WTC11 (cell line): Measurements from ENCODE around the gene KDM4C. TPM values are rescaled to one million over a fixed set of nuclear protein-coding genes. Genes with fewer than 3 reads are reported as not detected.

Source experiments
- ATAC-seq: fragments of 200-7000 bp; cut with Tn5 transposase; 2 replicates; pipeline ENCODE4 v1.10.0; 2021; ENCODE audit warnings: mild to moderate bottlenecking, moderate library complexity
- CTCF ChIA-PET: fragments of 300-600 bp; sonication (Branson Sonifier 250); formaldehyde crosslinking; loops from one replicate; lab custom pipeline; 2021; ENCODE audit warnings: antibody characterized with exemption; lab: Charles Lee
- POLR2A ChIA-PET: fragments of 350-600 bp; sonication (Branson Sonifier 250); formaldehyde crosslinking; loops from one replicate; lab custom pipeline; 2021; ENCODE audit warnings: antibody characterized with exemption; lab: Charles Lee
- DNase-seq: peaks from one replicate; pipeline ENCODE4 v3.0.0; 2021; ENCODE audit warnings: low spot score
- H3K27ac Mint-ChIP-seq: 2 replicates; pipeline ENCODE4 v1.8.0; 2021; ENCODE audit warnings: mixed read lengths
- H3K27me3 Mint-ChIP-seq: 2 replicates; pipeline ENCODE4 v1.8.0; 2021; ENCODE audit warnings: low read depth, mild to moderate bottlenecking, moderate library complexity, mixed read lengths
- H3K36me3 Mint-ChIP-seq: 2 replicates; pipeline ENCODE4 v1.8.0; 2021; ENCODE audit warnings: mixed read lengths
- H3K4me1 Mint-ChIP-seq: 2 replicates; pipeline ENCODE4 v1.8.0; 2022; ENCODE audit warnings: mixed read lengths
- H3K4me3 Mint-ChIP-seq: 2 replicates; pipeline ENCODE4 v1.8.0; 2021; ENCODE audit warnings: mild to moderate bottlenecking, moderate library complexity, mixed read lengths
- H3K9me3 Mint-ChIP-seq: 2 replicates; pipeline ENCODE4 v1.8.0; 2021; ENCODE audit warnings: mixed read lengths
- ARID4B ChIP-seq: sonication (generic); formaldehyde crosslinking; IDR thresholded peaks from 2 replicates; pipeline ENCODE4 v1.8.0; 2023; ENCODE audit warnings: missing genetic modification reagents, mild to moderate bottlenecking, borderline replicate concordance
- ATF1 ChIP-seq: sonication (generic); formaldehyde crosslinking; IDR thresholded peaks from 2 replicates; pipeline ENCODE4 v1.8.1; 2023; ENCODE audit warnings: mild to moderate bottlenecking, moderate library complexity, missing genetic modification reagents
- ATF3 ChIP-seq: sonication (generic); formaldehyde crosslinking; conservative IDR thresholded peaks from 2 replicates; pipeline ENCODE4 v1.8.1; 2022; ENCODE audit warnings: mild to moderate bottlenecking, missing genetic modification reagents
- CREM ChIP-seq: sonication (generic); formaldehyde crosslinking; IDR thresholded peaks from 2 replicates; pipeline ENCODE4 v1.8.1; 2022; ENCODE audit warnings: mild to moderate bottlenecking, missing genetic modification reagents, moderate library complexity
- E2F5 ChIP-seq: sonication (generic); formaldehyde crosslinking; IDR thresholded peaks from 2 replicates; pipeline ENCODE4 v1.8.1; 2022; ENCODE audit warnings: mild to moderate bottlenecking, moderate library complexity, missing genetic modification reagents
- ERG ChIP-seq: fragments of 250-450 bp; sonication (Bioruptor Pico); IDR thresholded peaks from 2 replicates; pipeline ENCODE4 v1.8.0; 2021; ENCODE audit warnings: mild to moderate bottlenecking
- FOXJ3 ChIP-seq: sonication (generic); formaldehyde crosslinking; IDR thresholded peaks from 2 replicates; pipeline ENCODE4 v1.9.0; 2021; ENCODE audit warnings: missing genetic modification reagents, mild to moderate bottlenecking, borderline replicate concordance
- GRHL2 ChIP-seq: fragments of 250-450 bp; sonication (Bioruptor Pico); IDR thresholded peaks from 2 replicates; pipeline ENCODE4 v1.8.0; 2022; ENCODE audit warnings: mild to moderate bottlenecking, moderate library complexity; ENCODE audit not compliant: insufficient replicate concordance, severe bottlenecking
- GTF2I ChIP-seq: fragments of 250-450 bp; sonication (Bioruptor Pico); conservative IDR thresholded peaks from 2 replicates; pipeline ENCODE4 v1.4.0; 2021; ENCODE audit warnings: mild to moderate bottlenecking
- HMGA2 ChIP-seq: fragments of 250-450 bp; sonication (Bioruptor Pico); IDR thresholded peaks from 2 replicates; pipeline ENCODE4 v1.4.0; 2021; ENCODE audit warnings: mild to moderate bottlenecking, moderate library complexity
- HMGXB4 ChIP-seq: sonication (generic); formaldehyde crosslinking; IDR thresholded peaks from 2 replicates; pipeline ENCODE4 v1.8.1; 2023; ENCODE audit warnings: mild to moderate bottlenecking, moderate library complexity, missing genetic modification reagents
- JUN ChIP-seq: sonication (generic); formaldehyde crosslinking; IDR thresholded peaks from 2 replicates; pipeline ENCODE4 v1.8.0; 2023; ENCODE audit warnings: mild to moderate bottlenecking, missing genetic modification reagents
- KAT7 ChIP-seq: sonication (generic); formaldehyde crosslinking; IDR thresholded peaks from 2 replicates; pipeline ENCODE4 v1.8.1; 2023; ENCODE audit warnings: missing genetic modification reagents, mild to moderate bottlenecking, borderline replicate concordance
- MAX ChIP-seq: sonication (generic); formaldehyde crosslinking; IDR thresholded peaks from 2 replicates; pipeline ENCODE4 v1.8.0; 2022; ENCODE audit warnings: mild to moderate bottlenecking, missing genetic modification reagents
- NFATC4 ChIP-seq: fragments of 250-450 bp; sonication (Bioruptor Pico); IDR thresholded peaks from 2 replicates; pipeline ENCODE4 v1.9.0; 2021; ENCODE audit warnings: mild to moderate bottlenecking
- NR1H2 ChIP-seq: sonication (generic); formaldehyde crosslinking; IDR thresholded peaks from 2 replicates; pipeline ENCODE4 v1.9.0; 2021; ENCODE audit warnings: mild to moderate bottlenecking, moderate library complexity, missing genetic modification reagents
- OVOL2 ChIP-seq: fragments of 250-450 bp; sonication (Bioruptor Pico); IDR thresholded peaks from 2 replicates; pipeline ENCODE4 v1.9.0; 2021; ENCODE audit warnings: mild to moderate bottlenecking, borderline replicate concordance
- PRRX2 ChIP-seq: fragments of 250-450 bp; sonication (Bioruptor Pico); IDR thresholded peaks from 2 replicates; pipeline ENCODE4 v1.8.0; 2021; ENCODE audit warnings: mild to moderate bottlenecking
- RORB ChIP-seq: fragments of 250-450 bp; sonication (Bioruptor Pico); IDR thresholded peaks from 2 replicates; pipeline ENCODE4 v1.9.0; 2021; ENCODE audit warnings: mild to moderate bottlenecking
- SMAD4 ChIP-seq: sonication (generic); formaldehyde crosslinking; IDR thresholded peaks from 2 replicates; pipeline ENCODE4 v1.8.0; 2022; ENCODE audit warnings: mild to moderate bottlenecking, missing genetic modification reagents
- TP53 ChIP-seq: sonication (generic); formaldehyde crosslinking; IDR thresholded peaks from 2 replicates; pipeline ENCODE4 v1.8.1; 2023; ENCODE audit warnings: mild to moderate bottlenecking, missing genetic modification reagents
- USF2 ChIP-seq: sonication (generic); formaldehyde crosslinking; IDR thresholded peaks from 2 replicates; pipeline ENCODE4 v1.8.1; 2023; ENCODE audit warnings: mild to moderate bottlenecking, missing genetic modification reagents, moderate library complexity
- ZBTB21 ChIP-seq: sonication (generic); formaldehyde crosslinking; IDR thresholded peaks from 2 replicates; pipeline ENCODE4 v1.8.1; 2023; ENCODE audit warnings: mild to moderate bottlenecking, missing genetic modification reagents, borderline replicate concordance
- ZNF423 ChIP-seq: fragments of 250-450 bp; sonication (Bioruptor Pico); IDR thresholded peaks from 2 replicates; pipeline ENCODE4 v2.1.2; 2022; ENCODE audit warnings: mild to moderate bottlenecking, moderate library complexity
- ZNF425 ChIP-seq: fragments of 250-450 bp; sonication (Bioruptor Pico); conservative IDR thresholded peaks from 2 replicates; pipeline ENCODE4 v1.9.0; 2021; ENCODE audit warnings: mild to moderate bottlenecking
- ZSCAN18 ChIP-seq: fragments of 250-450 bp; sonication (Bioruptor Pico); IDR thresholded peaks from 2 replicates; pipeline ENCODE4 v2.1.2; 2022; ENCODE audit warnings: mild to moderate bottlenecking, moderate library complexity
- total RNA-seq: library from RNA; stranded (reverse); gene quantifications from 3 replicates; pipeline ENCODE4 v1.2.3, GENCODE V29; 2021

KDM4C gene
- total RNA-seq, 1 experiment from 2014 or later, result 29.2 TPM

GRCh38 chr9:7121055-7121454 lies 363.3 kb downstream of the KDM4C start (continued):
- TF ChIP-seq ERG (CRISPR knock-in tag) (no peak), KAT7 (no peak), GRHL2 (CRISPR knock-in tag) (no peak), HMGXB4 (no peak), ZNF425 (CRISPR knock-in tag) (no peak), OVOL2 (CRISPR knock-in tag) (no peak), GTF2I (CRISPR knock-in tag) (no peak), NR1H2 (no peak), ZBTB21 (CRISPR knock-in tag) (no peak), NFATC4 (CRISPR knock-in tag) (no peak)

- H3K27me3 Mint-ChIP-seq, result no peaks in the 10 kb centered on the region
- CTCF ChIA-PET, result no interaction called here
- DNase-seq (no peak), ATAC-seq (no peak)
- H3K4me1 Mint-ChIP-seq, result 0 out of 2 replicates have a peak, but pooled peaks cover 9% of the 10 kb centered on the region
- no peaks in the 10 kb centered on the region for H3K9me3 Mint-ChIP-seq
- no peak overlapping the region for H3K27ac Mint-ChIP-seq
- POLR2A ChIA-PET, result no interaction called here
- H3K36me3 Mint-ChIP-seq, result no peaks in the 10 kb centered on the region
- no peak overlapping the region for H3K4me3 Mint-ChIP-seq
- no peak for TF ChIP-seq CREM (CRISPR knock-in tag)
- no peak for TF ChIP-seq ATF1
- TF ChIP-seq ATF3, result no peak
- TF ChIP-seq ZSCAN18 (CRISPR knock-in tag), result no peak
- TF ChIP-seq RORB (CRISPR knock-in tag), result no peak
- no peak for TF ChIP-seq PRRX2 (CRISPR knock-in tag)
- TF ChIP-seq TP53 (CRISPR knock-in tag), result no peak
- TF ChIP-seq MAX, result no peak
- no peak for TF ChIP-seq USF2 (CRISPR knock-in tag)
- TF ChIP-seq SMAD4 (CRISPR knock-in tag), result no peak
- no peak for TF ChIP-seq FOXJ3
- TF ChIP-seq E2F5 (CRISPR knock-in tag), result no peak
- no peak for TF ChIP-seq JUN (CRISPR knock-in tag)
- no peak for TF ChIP-seq ARID4B
- no peak for TF ChIP-seq ZNF423
- TF ChIP-seq HMGA2 (CRISPR knock-in tag), result no peak
Observed at GRCh38 chr9:7121664-7122063, 363.9 kb downstream of the KDM4C start.
